T1000 (cell line): ENCODE data around the gene ZNF609.
"Not testable (repeated sequence)": the region's sequence is repeated elsewhere in the genome, so short reads cannot be mapped to it uniquely, and the experiment has no call there.

Experiments used
- DNase-seq: peaks from one replicate; lab custom pipeline; 2025; ENCODE audit warnings: mixed read lengths; lab: John Stamatoyannopoulos, UW

Gene ZNF609

GRCh38 chr15:64455961-64456371, 4.4 kb upstream of the ZNF609 start:
- no peak for DNase-seq

DNA sequence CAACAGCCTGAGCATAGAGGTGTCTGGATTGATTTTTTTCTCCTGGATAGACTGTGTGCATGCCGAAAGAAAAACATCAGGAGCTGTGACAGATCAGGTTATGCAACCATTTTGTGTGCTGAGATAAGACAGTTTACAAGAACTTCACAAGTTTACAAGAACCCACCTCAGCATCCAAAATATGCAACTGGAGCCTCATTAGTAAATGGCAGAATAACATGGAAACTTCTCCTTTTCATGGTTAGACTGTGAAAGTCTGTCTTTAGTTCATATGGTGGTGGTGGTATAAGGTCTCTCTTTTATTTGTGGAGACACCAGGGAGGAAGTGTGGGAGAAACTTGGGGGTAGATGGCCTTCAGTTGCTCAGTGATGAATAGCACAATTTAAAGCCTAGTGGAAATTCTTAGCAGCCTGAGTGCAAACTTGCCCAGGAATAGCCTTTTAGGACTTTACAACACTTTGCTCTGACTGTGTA, 3.7 kb upstream of the ZNF609 start:
- DNase-seq, result no peak

DNA sequence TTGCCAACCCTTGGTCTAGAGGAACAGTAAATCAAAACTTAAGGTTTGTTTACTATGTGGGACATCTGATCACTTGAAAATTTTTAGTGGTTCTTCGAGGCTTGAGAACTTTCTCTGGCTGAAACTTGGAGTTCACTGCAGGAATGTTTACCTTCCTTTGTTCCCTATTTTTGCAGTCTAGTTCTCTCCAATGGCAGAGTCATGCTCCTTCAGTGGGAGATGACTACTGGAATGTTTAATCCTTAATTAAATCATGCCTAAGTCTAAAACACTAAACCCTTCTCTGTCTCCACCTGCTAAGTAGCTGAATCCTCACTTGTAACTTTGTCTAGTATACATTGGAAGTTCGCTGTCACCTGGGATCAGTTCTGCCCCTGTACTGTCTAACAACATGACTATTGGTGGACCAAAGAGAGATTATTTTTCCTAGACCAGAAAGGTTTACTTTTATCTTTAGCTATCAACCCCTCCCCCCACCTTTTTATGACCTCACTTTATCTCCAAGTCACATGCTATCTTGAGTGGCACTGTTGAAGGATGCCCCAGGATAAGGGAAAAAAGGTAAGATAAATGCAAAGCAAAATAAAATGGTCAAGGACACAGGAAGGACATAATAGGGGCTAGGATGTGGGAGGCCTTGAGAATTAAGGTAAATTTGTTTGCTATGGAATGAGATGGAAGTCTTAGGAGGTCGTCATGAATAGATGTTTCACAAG, 1.2 kb upstream of the ZNF609 start:
- no peak for DNase-seq

DNA sequence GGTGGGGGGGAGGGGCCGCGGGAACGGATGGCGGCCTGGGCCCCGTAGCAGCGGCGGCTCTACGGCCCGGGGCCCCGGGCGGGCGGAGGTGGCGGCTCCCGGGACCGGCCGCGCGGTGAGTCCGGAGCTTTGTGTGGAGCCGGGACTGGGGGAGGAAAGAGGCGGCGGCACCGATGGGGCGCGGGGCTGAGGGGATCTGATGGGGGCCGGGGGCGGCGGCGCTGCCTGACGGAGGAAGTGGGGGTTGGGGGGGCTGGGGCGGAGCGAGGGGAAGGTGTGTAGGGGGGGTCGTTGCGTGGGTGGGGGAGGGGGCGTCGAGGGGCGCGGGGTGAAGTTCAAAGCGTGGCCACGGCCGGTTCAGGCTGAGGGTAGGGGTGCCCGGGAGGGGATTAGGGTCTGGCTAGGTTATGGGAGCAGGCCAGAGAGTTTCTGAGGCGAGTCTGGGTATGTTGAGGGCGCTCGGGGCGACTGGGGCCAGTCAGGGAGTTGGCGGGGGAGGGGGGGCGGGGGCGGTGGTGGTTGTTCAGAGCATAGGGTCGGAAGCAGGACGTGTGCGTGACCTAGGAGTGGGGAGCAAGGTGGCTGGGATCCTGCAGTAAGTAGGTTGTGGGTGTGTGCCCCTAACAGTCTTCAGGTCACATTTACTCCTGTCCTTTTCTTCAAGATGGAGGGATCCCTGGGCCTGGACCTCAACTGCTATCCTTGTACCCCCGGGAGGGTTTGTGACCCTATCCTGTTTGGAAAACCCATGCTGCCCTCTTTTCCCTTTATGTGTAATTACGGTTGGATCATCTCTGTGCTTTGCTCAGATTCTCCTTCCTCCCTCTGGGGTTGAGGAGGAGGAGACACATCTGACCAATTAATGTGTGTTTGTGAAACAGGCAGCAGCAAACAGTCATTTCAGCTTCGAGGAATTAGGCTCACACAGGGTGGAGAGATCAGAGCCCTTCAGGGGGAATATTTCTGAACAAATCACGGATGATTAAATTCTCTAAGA, 644 bp downstream of the ZNF609 start:
- DNase-seq, result peak; percentile 29

DNA sequence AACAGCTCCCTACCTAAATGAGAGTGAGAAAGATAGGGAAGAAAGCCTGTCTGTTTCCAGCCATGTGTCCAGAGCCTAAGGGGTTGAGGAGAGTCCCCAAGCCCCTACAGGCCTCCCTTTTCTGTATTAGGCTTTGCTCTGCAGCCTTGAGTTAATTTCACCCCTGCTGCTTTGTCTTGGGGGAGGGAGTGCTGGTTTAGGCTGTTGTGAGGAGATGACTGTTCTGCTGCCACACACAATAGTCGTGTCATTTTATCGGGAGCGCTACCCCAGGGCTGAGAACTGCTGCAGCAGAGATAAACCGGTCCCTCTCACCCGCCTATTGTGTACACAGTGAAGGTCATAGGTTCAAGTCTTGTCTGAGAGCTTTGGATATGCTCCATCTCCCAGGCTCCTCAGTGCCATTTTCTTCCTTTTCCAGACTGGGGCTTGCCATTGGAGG, 1.4 kb downstream of the ZNF609 start:
- no peak for DNase-seq

DNA sequence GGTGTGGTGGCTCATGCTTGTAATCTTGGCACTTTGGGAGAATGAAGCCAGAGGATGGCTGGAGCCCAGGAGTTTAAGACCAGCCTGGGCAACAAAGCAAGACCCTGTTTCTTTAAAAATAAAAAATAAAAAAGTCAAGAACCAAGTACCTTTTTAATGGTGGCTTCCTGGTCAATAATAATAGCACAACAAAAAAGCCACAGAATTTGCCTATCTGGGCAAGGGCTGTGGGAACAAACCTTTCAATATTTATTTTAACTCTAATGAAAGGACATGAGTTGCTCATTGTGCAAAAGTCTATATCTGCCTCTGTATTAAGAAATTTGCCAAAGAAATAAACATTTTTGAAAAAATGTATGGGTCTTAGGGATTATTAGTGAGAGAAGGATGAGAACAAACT, 2.1 kb downstream of the ZNF609 start:
- DNase-seq, result no peak

- no peak for DNase-seq
Observed at GRCh38 chr15:64464276-64465005, 4.1 kb downstream of the ZNF609 start.

GRCh38 chr15:64466408-64467141, 6.2 kb downstream of the ZNF609 start:
- DNase-seq, result no peak

DNA sequence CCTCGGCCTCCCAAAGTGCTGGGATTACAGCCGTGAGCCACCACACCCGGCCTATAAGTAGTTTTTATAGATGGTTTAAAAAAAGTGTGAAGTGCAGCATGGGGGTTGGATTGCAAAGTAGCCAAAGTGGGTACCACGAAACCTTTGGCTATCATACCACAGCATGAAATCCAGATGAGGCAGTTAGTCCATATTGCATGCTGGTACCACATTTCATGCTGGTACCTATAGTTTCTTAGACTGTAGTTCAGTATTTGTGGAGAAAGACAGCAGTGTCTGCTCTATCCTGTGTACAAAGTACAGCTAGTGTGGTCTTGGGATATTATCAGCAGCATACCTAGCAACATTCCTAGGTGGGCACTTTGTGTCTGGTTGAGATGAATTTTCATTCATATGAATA, 11.8 kb downstream of the ZNF609 start:
- DNase-seq, result no peak

DNA sequence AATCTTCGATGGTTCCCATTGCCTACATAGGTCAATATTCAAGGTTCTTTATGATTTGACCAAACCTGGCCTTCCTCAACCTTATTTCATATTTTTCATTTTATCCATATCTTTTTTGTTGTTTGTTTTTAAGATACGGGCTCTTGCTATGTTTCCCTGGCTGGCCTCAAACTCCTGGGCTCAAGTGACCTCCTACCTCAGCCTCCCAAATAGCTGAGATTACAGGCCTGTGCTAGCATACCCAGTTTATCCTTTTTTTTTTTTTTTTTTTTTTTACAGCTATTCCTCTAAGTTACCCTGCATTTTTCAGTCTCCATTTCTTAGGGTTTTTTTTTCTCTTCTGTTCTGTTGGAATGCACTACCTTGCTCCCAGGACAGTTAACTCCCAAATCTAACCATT, 14.5 kb downstream of the ZNF609 start:
- DNase-seq, result no peak

DNA sequence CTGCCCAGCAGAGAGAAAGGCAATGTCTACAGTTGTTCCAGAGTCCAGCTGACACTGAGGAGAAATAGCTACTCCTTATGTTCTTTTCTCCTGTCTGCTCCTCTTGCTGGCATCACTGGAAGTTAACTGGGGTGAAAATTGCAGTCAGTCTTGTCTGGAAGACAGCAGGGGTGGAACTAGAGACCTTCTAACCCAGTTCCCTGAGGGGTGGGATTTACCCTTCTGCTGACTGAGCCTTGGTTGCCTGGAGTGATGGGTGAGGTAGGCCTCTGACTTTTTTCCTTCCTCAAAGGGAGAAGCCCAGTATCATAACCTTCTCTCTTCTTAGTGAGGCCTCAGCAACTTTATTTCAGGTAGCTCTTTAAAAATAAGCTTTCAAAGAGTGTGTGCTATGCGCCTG, 16.2 kb downstream of the ZNF609 start:
- no peak for DNase-seq

DNA sequence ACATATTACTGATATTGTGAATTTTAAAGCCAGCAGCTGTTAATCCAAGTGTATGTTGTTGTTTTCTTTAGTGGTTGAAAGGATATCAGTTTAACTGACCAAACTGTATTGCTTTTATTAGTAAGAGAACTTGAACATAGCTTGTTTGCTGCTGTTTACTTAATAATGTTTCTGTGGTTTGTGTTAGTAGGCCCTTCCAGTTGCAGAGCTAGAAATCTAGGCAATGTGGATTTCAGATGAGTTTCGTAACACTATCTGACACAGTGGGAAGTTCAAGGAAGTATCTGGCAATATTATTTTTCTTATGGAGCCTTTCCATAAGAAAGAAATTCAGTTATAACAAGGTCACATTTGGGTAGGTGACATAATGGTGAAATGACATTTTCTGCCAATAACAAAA, 18.5 kb downstream of the ZNF609 start:
- DNase-seq, result no peak

GRCh38 chr15:64480891-64481290, 20.5 kb downstream of the ZNF609 start:
- DNase-seq, result no peak

DNA sequence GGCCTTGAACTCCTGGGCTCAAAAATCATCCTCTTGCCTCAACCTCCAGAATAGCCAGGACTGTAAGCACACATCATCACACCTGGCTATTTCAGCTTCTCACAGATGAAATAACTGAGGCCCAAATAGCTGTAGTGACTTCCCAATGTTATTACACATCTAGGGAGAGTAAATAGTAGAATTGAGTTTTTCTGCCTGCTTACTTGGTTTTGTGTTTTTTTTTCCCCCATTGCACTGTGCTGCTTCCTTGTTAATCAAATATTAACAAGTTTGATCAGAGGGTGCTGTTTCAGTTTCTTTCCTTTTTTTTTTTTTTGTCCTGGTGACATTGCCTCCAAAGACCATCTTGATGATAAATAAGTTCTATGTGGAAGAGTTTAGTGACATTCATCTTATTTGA, 23.4 kb downstream of the ZNF609 start:
- DNase-seq, result no peak

- no peak for DNase-seq
Observed at GRCh38 chr15:64485796-64486195, 25.4 kb downstream of the ZNF609 start.

DNA sequence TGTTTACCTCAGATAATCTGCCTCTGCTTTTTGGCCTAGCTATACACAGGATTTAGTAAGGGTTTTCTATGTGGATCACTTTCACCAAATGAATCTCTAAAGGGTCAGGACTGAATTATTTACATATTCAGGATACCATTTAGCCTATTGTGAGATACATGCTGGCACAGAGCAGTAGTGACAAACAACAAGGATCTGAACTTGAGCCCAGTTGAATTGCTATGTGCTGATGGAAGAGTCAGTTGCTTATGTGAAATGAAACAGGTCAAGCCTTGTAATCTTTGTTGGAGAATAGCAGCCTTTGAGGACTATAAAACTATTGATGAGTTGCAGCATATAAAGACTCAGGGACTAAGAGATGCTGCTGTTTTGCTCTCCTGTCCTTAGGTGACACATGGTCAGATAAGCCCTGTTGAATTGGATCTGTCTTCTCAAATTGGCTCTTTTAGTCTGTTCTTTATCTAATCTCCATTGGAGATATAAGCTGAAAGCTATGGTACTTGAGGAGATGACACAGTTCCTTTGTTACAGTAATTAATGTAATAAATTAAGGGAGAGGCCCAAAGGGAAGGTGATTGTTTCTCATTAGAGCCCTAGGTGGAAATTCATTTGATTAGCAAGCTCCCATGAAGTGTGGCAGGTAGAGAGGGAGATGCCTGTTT, 30.4 kb downstream of the ZNF609 start:
- DNase-seq, result no peak

DNA sequence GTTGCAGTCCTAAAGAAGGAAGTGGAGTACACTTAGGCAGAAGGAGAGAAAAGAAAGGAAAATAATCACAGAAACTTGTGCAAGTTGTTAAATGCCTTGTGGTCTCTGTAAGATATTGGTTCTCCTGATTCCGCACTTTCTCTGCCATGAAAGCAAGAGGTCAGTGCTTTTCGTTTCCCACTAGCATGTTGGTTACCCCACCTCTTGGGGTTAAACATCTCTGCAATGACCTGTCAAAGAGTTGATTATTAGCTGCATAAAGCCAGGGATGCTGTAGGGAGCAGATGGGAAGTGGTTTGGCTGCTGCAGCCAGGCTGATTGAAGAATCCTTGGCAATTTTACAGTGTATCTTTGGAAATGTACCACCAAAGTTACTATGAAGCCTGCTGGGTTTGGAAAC, 33.3 kb downstream of the ZNF609 start:
- no peak for DNase-seq

- not testable (repeated sequence) for DNase-seq
Observed at GRCh38 chr15:64495968-64496367, 35.6 kb downstream of the ZNF609 start.

DNA sequence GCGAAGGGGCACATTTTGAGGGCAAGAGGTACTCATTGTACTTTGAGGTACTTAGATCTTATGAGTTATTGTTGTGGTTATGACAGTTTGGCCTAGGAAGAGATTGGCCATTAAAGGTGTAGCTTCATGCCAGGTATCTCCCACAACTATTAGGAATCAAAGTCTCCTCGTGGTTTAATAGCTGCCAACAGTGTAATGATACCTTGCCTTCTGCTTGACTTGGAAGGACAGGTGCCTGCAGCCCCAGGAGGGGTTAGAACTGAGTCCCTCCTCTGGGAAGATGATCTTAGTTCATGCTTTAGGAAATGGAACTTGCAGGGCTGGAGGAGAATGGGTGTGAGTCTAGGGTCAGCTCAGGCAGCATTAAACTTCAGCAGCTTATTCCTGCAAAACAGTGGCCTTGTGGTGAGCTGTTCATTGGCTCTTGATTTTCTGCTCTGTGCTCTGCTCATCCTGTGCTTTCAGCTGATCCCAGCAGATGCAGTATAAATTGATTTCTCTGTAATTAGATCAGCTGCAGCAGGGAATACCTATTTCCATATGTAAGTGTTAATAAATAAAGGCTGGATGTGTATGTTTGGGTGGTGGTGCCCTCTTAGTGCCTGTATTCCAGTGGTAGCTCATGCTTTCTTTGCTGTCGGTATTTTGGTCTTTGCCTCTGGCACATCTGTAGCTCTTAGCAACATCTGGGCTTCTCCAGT, 40.5 kb downstream of the ZNF609 start:
- no peak for DNase-seq

DNA sequence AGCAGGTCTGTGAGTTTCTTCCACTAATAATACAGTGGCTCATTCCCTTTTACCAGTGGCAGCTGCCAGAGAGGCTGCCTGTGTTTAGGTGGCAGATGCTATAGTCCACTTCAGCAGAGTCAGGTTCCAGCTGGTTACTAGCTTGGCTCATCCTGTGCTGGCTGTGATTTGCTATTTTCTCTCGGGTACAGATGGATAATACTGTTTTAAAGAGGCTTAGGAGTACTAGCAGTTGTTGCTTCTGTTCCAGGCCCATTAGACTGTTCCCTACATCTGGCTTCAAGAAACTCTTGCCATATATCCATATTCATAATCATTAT, 41.0 kb downstream of the ZNF609 start:
- no peak for DNase-seq

GRCh38 chr15:64502151-64502550, 41.8 kb downstream of the ZNF609 start:
- no peak for DNase-seq
